ENCODE measurements around the gene ADH7. TPM values are rescaled to one million over a fixed set of nuclear protein-coding genes. Genes with fewer than 3 reads are reported as not detected.
"Not testable (repeated sequence)": the region's sequence is repeated elsewhere in the genome, so short reads cannot be mapped to it uniquely, and the experiment has no call there.

The ADH7 gene
- polyA plus RNA-seq, 3 donors, result 1.2 TPM; not detected in 2

- 83 to 89% (median 87%) methylated on average over 3 of the region's 3 CpGs for WGBS, 3 donors
- H3K27ac ChIP-seq (ENCODE audit: low read depth, low read length), result no peak overlapping the region
These were observed 2.0 kb upstream of the ADH7 start for GRCh38 chr4:99436976-99437722.

GRCh38 chr4:99436462-99436861 is 1.3 kb upstream of the ADH7 start:
- no peak overlapping the region for H3K27ac ChIP-seq (ENCODE audit: low read depth, low read length)
- WGBS, 3 donors, result 48 to 79% (median 75%) methylated on average over 2 of the region's 2 CpGs

- no peak overlapping the region for H3K27ac ChIP-seq (ENCODE audit: low read depth, low read length)
These were observed 5.0 kb downstream of the ADH7 start for GRCh38 chr4:99430106-99430505.

GRCh38 chr4:99417125-99417524 is 18.0 kb downstream of the ADH7 start:
- WGBS, 3 donors, result 58 to 90% (median 81%) methylated on average over 2 of the region's 2 CpGs
- H3K27ac ChIP-seq (ENCODE audit: low read depth, low read length), result no peak overlapping the region

GRCh38 chr4:99415762-99416161 is 19.4 kb downstream of the ADH7 start:
- H3K27ac ChIP-seq (ENCODE audit: low read depth, low read length), result not testable (repeated sequence)
- WGBS, 3 donors, result 75 to 83% (median 77%) methylated on average over 8 of the region's 8 CpGs

GRCh38 chr4:99414902-99415301 is 20.2 kb downstream of the ADH7 start:
- H3K27ac ChIP-seq (ENCODE audit: low read depth, low read length), result not testable (repeated sequence)
- 65 to 93% (median 69%) methylated on average over 3 of the region's 3 CpGs for WGBS, 3 donors

GRCh38 chr4:99414401-99414800 is 20.7 kb downstream of the ADH7 start:
- H3K27ac ChIP-seq (ENCODE audit: low read depth, low read length), result no peak overlapping the region

- WGBS, 3 donors, result 29 to 78% (median 71%) methylated on average over 4 of the region's 4 CpGs
- no peak overlapping the region for H3K27ac ChIP-seq (ENCODE audit: low read depth, low read length)
These were observed 22.0 kb downstream of the ADH7 start for GRCh38 chr4:99413140-99413539.

- H3K27ac ChIP-seq (ENCODE audit: low read depth, low read length), result no peak overlapping the region
These were observed 24.1 kb downstream of the ADH7 start for GRCh38 chr4:99411041-99411440.

- 87 to 91% (median 90%) methylated on average over 5 of the region's 5 CpGs for WGBS, 3 donors
- H3K27ac ChIP-seq (ENCODE audit: low read depth, low read length), result no peak overlapping the region
These were observed 25.1 kb downstream of the ADH7 start for GRCh38 chr4:99410075-99410474.

- H3K27ac ChIP-seq (ENCODE audit: low read depth, low read length), result no peak overlapping the region
These were observed 26.8 kb downstream of the ADH7 start for GRCh38 chr4:99408346-99408745.

- WGBS, 3 donors, result 36 to 40% (median 38%) methylated on average over 6 of the region's 6 CpGs
- no peak overlapping the region for H3K27ac ChIP-seq (ENCODE audit: low read depth, low read length)
These were observed 29.6 kb downstream of the ADH7 start for GRCh38 chr4:99405433-99406115.

GRCh38 chr4:99404595-99405287 is 30.4 kb downstream of the ADH7 start:
- WGBS, 3 donors, result 51 to 56% (median 55%) methylated on average over 4 of the region's 4 CpGs
- no peak overlapping the region for H3K27ac ChIP-seq (ENCODE audit: low read depth, low read length)

GRCh38 chr4:99403380-99404184 is 31.6 kb downstream of the ADH7 start:
- 52 to 64% (median 54%) methylated on average over 5 of the region's 5 CpGs for WGBS, 3 donors
- no peak overlapping the region for H3K27ac ChIP-seq (ENCODE audit: low read depth, low read length)

GRCh38 chr4:99402765-99403164 is 32.4 kb downstream of the ADH7 start:
- 93% methylated on average over 3 of the region's 3 CpGs for WGBS, 3 donors
- H3K27ac ChIP-seq (ENCODE audit: low read depth, low read length), result no peak overlapping the region

- H3K27ac ChIP-seq (ENCODE audit: low read depth, low read length), result no peak overlapping the region
These were observed 34.3 kb downstream of the ADH7 start for GRCh38 chr4:99400831-99401230.

GRCh38 chr4:99399017-99399416 is 36.1 kb downstream of the ADH7 start:
- no peak overlapping the region for H3K27ac ChIP-seq (ENCODE audit: low read depth, low read length)
- WGBS, 3 donors, result 34 to 68% (median 42%) methylated on average over 1 of the region's 1 CpG

- 68 to 87% (median 77%) methylated on average over 3 of the region's 3 CpGs for WGBS, 3 donors
- no peak overlapping the region for H3K27ac ChIP-seq (ENCODE audit: low read depth, low read length)
These were observed 39.4 kb downstream of the ADH7 start for GRCh38 chr4:99395595-99396364.

Measured in adipose tissue (tissue), 3 donors.